ENCODE data around the gene MAP4K4. TPM values are rescaled to one million over a fixed set of nuclear protein-coding genes. Genes with fewer than 3 reads are reported as not detected.

MAP4K4 gene
- total RNA-seq, 4 donors from 2014 or later, result 40.0 to 85.5 (median 59.5) TPM

DNA sequence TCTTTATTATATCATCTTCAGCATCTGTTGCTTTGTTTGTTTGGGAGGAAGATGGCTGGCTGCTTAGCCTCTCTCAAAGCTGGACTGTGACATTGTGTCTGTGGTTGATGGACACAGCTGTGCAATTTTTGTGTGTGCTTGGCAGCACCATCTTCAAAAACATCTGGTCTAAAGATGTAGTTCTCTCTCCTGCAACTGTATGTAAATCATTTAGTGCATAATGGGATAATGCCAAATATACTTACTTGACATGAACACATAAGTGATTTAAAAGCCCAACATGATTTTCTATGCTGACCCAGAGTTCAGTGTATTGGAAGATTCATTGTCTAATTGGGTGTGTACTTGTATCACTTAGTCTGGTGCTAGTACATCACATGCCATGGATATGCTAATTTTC is 112.2 kb downstream of the MAP4K4 start:
- H3K36me3 ChIP-seq, result no peaks in the 10 kb centered on the region
- H3K4me3 ChIP-seq, result no peak overlapping the region
- in situ Hi-C loops (cut with MboI; ENCODE audit: low sequenced_read_pairs in 4 of 4), result no loop called here
- TF ChIP-seq POLR2A (IDR thresholded peaks at IDR 0.05), result no peak
- TF ChIP-seq, protein P1, sequence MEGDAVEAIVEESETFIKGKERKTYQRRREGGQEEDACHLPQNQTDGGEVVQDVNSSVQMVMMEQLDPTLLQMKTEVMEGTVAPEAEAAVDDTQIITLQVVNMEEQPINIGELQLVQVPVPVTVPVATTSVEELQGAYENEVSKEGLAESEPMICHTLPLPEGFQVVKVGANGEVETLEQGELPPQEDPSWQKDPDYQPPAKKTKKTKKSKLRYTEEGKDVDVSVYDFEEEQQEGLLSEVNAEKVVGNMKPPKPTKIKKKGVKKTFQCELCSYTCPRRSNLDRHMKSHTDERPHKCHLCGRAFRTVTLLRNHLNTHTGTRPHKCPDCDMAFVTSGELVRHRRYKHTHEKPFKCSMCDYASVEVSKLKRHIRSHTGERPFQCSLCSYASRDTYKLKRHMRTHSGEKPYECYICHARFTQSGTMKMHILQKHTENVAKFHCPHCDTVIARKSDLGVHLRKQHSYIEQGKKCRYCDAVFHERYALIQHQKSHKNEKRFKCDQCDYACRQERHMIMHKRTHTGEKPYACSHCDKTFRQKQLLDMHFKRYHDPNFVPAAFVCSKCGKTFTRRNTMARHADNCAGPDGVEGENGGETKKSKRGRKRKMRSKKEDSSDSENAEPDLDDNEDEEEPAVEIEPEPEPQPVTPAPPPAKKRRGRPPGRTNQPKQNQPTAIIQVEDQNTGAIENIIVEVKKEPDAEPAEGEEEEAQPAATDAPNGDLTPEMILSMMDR (IDR thresholded peaks at IDR 0.05 in 4 of 5, conservative IDR thresholded peaks at IDR 0.05 in 1 of 5), result no peak
- no peak for ATAC-seq
- intact Hi-C loops (cut with DNase I; ENCODE audit: low total_unique reads), result loop anchor here (5.0 kb wide), 1 partner anchor 37 kb away; no protein-coding TSS in a partner anchor
- H3K27me3 ChIP-seq, result no peaks in the 10 kb centered on the region
- no peaks in the 10 kb centered on the region for H3K9me3 ChIP-seq
- no peak overlapping the region for H3K27ac ChIP-seq
- DNase-seq, result no peak
- H3K4me1 ChIP-seq, result peaks cover 27 to 42% of the 10 kb centered on the region in 2 donors

DNA sequence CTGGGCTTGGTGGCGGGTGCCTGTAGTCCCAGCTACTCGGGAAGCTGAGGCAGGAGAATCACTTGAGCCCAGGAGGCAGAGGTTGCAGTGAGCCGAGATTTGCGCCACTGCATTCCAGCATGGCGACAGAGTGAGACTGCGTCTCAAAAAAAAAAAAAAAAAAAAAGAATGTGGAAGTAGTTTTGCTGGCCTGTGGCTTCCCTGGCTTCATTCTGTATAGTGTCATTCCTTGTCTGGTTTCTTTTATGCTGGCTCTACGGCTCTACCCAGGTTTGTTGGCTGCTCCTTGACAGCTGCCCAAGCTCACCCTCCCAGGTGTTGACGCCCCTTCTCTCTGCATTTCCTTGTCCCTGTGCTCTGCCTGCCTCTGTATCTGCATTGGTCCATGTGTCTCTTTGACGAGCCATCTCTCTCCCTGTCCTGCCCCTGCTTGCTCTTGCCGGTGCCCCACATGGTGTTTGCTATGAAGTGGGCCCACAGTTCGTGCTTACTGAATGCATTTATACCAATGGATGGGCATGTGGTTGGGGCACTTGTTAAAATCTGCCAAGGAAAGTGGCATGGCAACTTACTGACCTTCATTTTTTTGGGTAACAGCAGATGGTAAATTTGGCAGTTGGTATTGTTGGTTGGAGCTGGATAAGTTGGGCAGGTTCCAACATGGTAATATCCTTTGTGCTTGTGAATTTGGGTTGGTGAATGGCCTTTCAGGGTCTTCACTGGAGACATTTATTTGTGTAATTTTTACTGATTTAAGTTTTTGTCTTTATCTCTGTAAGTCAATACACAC is 113.9 kb downstream of the MAP4K4 start:
- intact Hi-C loops (cut with DNase I; ENCODE audit: low total_unique reads), result no loop called here
- no peak overlapping the region for H3K27ac ChIP-seq
- in situ Hi-C loops (cut with MboI; ENCODE audit: low sequenced_read_pairs in 4 of 4), result no loop called here
- peaks cover 27 to 37% of the 10 kb centered on the region in 2 donors for H3K4me1 ChIP-seq
- H3K4me3 ChIP-seq, result no peak overlapping the region
- no peak for TF ChIP-seq POLR2A (IDR thresholded peaks at IDR 0.05)
- TF ChIP-seq, protein P1 (IDR thresholded peaks at IDR 0.05 in 4 of 5, conservative IDR thresholded peaks at IDR 0.05 in 1 of 5), result no peak
- H3K27me3 ChIP-seq, result no peaks in the 10 kb centered on the region
- ATAC-seq (no peak), DNase-seq (no peak)
- no peaks in the 10 kb centered on the region for H3K36me3 ChIP-seq
- H3K9me3 ChIP-seq, result no peaks in the 10 kb centered on the region

DNA sequence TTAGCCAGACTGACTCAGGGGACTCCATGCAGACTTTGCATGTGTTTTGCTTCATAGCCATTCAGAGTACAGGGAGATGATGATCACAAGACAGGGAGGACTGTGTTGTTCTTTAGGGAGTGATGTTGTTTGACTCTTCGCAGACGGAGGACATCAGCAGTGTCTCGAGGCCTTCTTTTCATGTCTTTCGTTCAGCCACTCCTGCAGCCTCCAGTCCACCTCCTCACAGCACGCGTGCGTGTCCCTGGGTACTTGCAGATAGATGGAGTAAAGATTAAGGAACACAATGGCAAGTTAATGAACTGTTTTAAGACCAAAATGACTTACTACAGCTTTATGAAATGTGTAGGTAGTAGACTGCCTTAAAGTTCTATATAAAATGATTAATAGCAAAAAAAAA is 114.7 kb downstream of the MAP4K4 start:
- intact Hi-C loops (cut with DNase I; ENCODE audit: low total_unique reads) (no loop called here), in situ Hi-C loops (cut with MboI; ENCODE audit: low sequenced_read_pairs in 4 of 4) (no loop called here)
- no peak for ATAC-seq
- TF ChIP-seq, protein P1 (IDR thresholded peaks at IDR 0.05 in 4 of 5, conservative IDR thresholded peaks at IDR 0.05 in 1 of 5), result no peak
- TF ChIP-seq POLR2A (IDR thresholded peaks at IDR 0.05), result no peak
- no peak overlapping the region for H3K4me3 ChIP-seq
- H3K36me3 ChIP-seq, result no peaks in the 10 kb centered on the region
- no peaks in the 10 kb centered on the region for H3K9me3 ChIP-seq
- peaks cover 31 to 38% of the 10 kb centered on the region in 2 donors for H3K4me1 ChIP-seq
- no peak overlapping the region for H3K27ac ChIP-seq
- no peaks in the 10 kb centered on the region for H3K27me3 ChIP-seq
- no peak for DNase-seq

DNA sequence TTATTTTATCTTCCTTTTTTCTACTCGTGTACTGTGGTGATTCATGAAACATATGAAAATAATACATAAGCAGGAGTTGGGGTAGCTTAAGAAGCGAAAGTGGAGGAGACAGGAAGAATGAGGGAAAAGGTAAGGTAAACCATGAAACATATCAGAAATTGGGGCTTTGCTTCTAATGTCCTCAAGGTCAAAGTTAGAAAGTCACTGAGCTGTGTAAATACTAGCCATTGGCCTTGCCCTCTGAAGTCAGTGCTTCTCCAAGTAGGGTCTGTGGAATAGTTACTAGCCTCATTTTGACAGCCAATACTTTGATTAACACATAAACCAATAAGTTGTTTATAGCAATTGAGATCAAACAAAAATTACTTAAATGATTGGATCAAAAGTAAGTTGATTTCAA is 117.2 kb downstream of the MAP4K4 start:
- no peaks in the 10 kb centered on the region for H3K9me3 ChIP-seq
- TF ChIP-seq, protein P1 (IDR thresholded peaks at IDR 0.05 in 4 of 5, conservative IDR thresholded peaks at IDR 0.05 in 1 of 5), result no peak
- no peak for TF ChIP-seq POLR2A (IDR thresholded peaks at IDR 0.05)
- no peak for DNase-seq
- H3K4me1 ChIP-seq, result peaks cover 51 to 57% of the 10 kb centered on the region in 2 donors
- H3K36me3 ChIP-seq, result no peaks in the 10 kb centered on the region
- no peak overlapping the region for H3K4me3 ChIP-seq
- intact Hi-C loops (cut with DNase I; ENCODE audit: low total_unique reads) (loop anchor here (5.0 kb wide), 1 partner anchor 32 kb away; no protein-coding TSS in a partner anchor), in situ Hi-C loops (cut with MboI; ENCODE audit: low sequenced_read_pairs in 4 of 4) (no loop called here)
- no peak for ATAC-seq
- H3K27ac ChIP-seq, result no peak overlapping the region
- no peaks in the 10 kb centered on the region for H3K27me3 ChIP-seq
